ENCODE data around the gene HIF1AN. TPM values are rescaled to one million over a fixed set of nuclear protein-coding genes. Genes with fewer than 3 reads are reported as not detected.
A peak's percentile ranks its signal among the peaks of the same experiment; 100 is the strongest.

Gene HIF1AN
- 53.8 and 58.7 TPM in 2 replicates for total RNA-seq (2021)
- long read RNA-seq, full-length matches to known transcripts: 365 of 429 reads
- long read RNA-seq, partial matches to known transcripts: 22 of 429 reads
- long read RNA-seq, other reads (novel, unspliced or antisense): 42 of 429 reads

DNA sequence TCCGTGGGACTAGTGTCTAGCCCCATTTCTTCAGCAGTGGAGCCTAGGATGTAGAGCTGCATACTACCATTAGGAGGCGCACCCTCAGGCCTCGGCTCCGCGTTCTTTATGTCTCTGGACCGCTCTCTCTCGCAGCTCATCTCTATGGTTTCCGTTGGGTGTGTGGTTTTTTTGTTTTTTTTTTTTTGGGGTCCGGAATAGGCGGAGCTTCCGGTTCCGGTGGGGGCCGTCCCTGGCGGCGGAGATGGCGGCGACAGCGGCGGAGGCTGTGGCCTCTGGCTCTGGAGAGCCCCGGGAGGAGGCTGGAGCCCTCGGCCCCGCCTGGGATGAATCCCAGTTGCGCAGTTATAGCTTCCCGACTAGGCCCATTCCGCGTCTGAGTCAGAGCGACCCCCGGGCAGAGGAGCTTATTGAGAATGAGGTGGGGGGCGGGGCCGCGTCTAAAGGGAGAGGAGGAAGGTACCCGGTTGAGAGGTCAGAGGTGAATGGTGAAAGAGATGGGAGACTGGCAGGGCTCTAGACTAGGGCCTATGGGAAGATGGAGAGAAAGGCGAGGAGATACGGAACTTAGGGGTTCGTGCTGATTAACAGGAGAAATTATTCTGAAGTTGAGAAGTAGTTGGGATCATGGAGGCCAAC, at the start of gene HIF1AN:
TSS of gene HIF1AN (plus strand) at position 229 of the 639 bp plus-strand sequence. CDS start at position 245, 16 bp downstream.
- H3K27me3 ChIP-seq (ENCODE audit: insufficient read depth, low read length): no peaks in the 10 kb centered on the region
- H2AK5ac ChIP-seq (ENCODE audit: insufficient read length, low read length): no peak within 1 kb of the TSS
- no peak within 1 kb of the TSS for H4K91ac ChIP-seq (ENCODE audit: insufficient read length, low read depth, low read length)
- no peak within 1 kb of the TSS for H3K14ac ChIP-seq (ENCODE audit: insufficient read depth, low read length)
- no peak within 1 kb of the TSS for H3K27ac ChIP-seq (ENCODE audit: insufficient read length, low read depth, low read length)
- no peak within 1 kb of the TSS for H3T11ph ChIP-seq (ENCODE audit: low read length)
- no CpG with 5 or more reads among the region's 35 CpGs for WGBS (ENCODE audit: extremely low coverage, insufficient read length, low lambda C conversion rate)
- peaks cover 3% of the 10 kb centered on the region; the same call in 1 of the 2 replicates for H3K4me1 ChIP-seq (ENCODE audit: insufficient read depth, low read length)
- no peak within 1 kb of the TSS for H2BK120ac ChIP-seq (ENCODE audit: low read depth, low read length, poor library complexity, severe bottlenecking)
- H3K79me1 ChIP-seq (ENCODE audit: insufficient read depth, low read depth, low read length, poor library complexity, severe bottlenecking): peaks cover 12% of the 10 kb centered on the region
- H3K9ac ChIP-seq (ENCODE audit: extremely low read depth, insufficient read length, low read length): peak within 1 kb of the TSS; percentile 27
- H3K9me3 Mint-ChIP-seq: no peaks in the 10 kb centered on the region
- peaks cover 16 to 40% (median 32%) of the 10 kb centered on the region in 3 experiments for H3K36me3 Mint-ChIP-seq (ENCODE audit: insufficient read depth in 1 of 3, low read depth in 3 of 3)
- no peak within 1 kb of the TSS for H3K4me3 Mint-ChIP-seq
- no peak within 1 kb of the TSS for H2BK15ac ChIP-seq (ENCODE audit: low read depth, low read length)
- H3K4ac ChIP-seq (ENCODE audit: low read depth, low read length): no peak within 1 kb of the TSS
- no peaks in the 10 kb centered on the region for H3K27me3 Mint-ChIP-seq (ENCODE audit: low read depth)
- peaks cover 12% of the 10 kb centered on the region; the same call in 1 of the 2 replicates for H3K79me2 ChIP-seq (ENCODE audit: insufficient read depth, low read length)
- no peaks in the 10 kb centered on the region for H3K9me3 ChIP-seq (ENCODE audit: control insufficient read depth, low read depth, low read length)
- H3K4me1 Mint-ChIP-seq: peaks cover 0 to 7% of the 10 kb centered on the region in 2 experiments; a peak in 1 of 4 replicates
- H3K18ac ChIP-seq (ENCODE audit: insufficient read length, low read depth, low read length): no peak within 1 kb of the TSS
- peak; percentile 90 for DNase-seq
- no peak within 1 kb of the TSS for H4K5ac ChIP-seq (ENCODE audit: insufficient read length, low read depth, low read length)
- H2AFZ ChIP-seq (ENCODE audit: low read length): peak within 1 kb of the TSS; percentile 88
- no peaks in the 10 kb centered on the region for H4K20me1 ChIP-seq (ENCODE audit: control insufficient read depth, insufficient read depth, insufficient read length)
- peaks cover 5% of the 10 kb centered on the region for H3K23me2 ChIP-seq (ENCODE audit: insufficient read length, low read depth, low read length, poor library complexity, severe bottlenecking)
- peak within 1 kb of the TSS in 1 of 3 experiments; percentile 21; a peak in 1 of 7 replicates for H3K27ac Mint-ChIP-seq
- H2BK5ac ChIP-seq (ENCODE audit: insufficient read length, low read length): no peak within 1 kb of the TSS
- H3K56ac ChIP-seq (ENCODE audit: insufficient read length, low read depth, low read length): no peak within 1 kb of the TSS
- H2BK12ac ChIP-seq (ENCODE audit: insufficient read length, low read depth, low read length): no peak within 1 kb of the TSS
- peak within 1 kb of the TSS; percentile 58 for H3K4me2 ChIP-seq (ENCODE audit: insufficient read depth, insufficient read length, low read length)
- H4K8ac ChIP-seq (replicated peaks; ENCODE audit: insufficient read length, low read depth, low read length): no peak within 1 kb of the TSS
- no peak within 1 kb of the TSS for H3K23ac ChIP-seq (ENCODE audit: insufficient read length, low read depth, low read length)
- TF ChIP-seq, protein P1, sequence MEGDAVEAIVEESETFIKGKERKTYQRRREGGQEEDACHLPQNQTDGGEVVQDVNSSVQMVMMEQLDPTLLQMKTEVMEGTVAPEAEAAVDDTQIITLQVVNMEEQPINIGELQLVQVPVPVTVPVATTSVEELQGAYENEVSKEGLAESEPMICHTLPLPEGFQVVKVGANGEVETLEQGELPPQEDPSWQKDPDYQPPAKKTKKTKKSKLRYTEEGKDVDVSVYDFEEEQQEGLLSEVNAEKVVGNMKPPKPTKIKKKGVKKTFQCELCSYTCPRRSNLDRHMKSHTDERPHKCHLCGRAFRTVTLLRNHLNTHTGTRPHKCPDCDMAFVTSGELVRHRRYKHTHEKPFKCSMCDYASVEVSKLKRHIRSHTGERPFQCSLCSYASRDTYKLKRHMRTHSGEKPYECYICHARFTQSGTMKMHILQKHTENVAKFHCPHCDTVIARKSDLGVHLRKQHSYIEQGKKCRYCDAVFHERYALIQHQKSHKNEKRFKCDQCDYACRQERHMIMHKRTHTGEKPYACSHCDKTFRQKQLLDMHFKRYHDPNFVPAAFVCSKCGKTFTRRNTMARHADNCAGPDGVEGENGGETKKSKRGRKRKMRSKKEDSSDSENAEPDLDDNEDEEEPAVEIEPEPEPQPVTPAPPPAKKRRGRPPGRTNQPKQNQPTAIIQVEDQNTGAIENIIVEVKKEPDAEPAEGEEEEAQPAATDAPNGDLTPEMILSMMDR (conservative IDR thresholded peaks at IDR 0.05): peak; percentile 90
- H2BK20ac ChIP-seq (ENCODE audit: low read depth, low read length, poor library complexity, severe bottlenecking): no peak within 1 kb of the TSS

All from H9 (cell line).